ENCODE data around the gene HIVEP2. TPM values are rescaled to one million over a fixed set of nuclear protein-coding genes. Genes with fewer than 3 reads are reported as not detected.

HIVEP2 gene
- total and polyA plus RNA-seq, 2 donors (not counting 3 experiments of a cell fraction or from before 2014, with no cell fraction given): 1.3 to 4.7 TPM

DNA sequence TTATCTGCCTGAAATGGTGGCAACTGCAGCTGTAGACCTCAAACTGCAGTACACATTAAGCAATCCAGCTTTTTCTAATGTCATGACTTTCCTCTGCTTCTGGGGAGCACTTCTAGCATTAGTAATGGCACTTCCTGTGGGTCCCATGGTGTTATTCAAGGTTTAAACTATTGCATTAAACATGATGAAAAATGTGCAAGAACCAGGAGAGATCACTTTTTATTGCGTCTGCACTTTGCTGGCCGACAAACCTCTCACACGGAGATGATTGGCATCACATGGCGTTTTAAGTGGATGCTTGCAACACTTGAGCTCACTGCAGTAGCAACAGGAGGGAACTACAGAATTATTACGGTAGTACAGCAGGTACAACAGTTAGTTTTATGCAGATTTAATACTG, 148.4 kb downstream of the HIVEP2 start:
- Histone ChIP-seq H3K27ac (ENCODE audit: insufficient read depth, low read depth, low read length) (no peak overlapping the region), H3K9me3 (replicated peaks; ENCODE audit: control insufficient read depth, insufficient read depth, low read length) (no peaks in the 10 kb centered on the region), H3K79me2 (ENCODE audit: control insufficient read depth, insufficient read depth, low read length) (no peaks in the 10 kb centered on the region), H2AFZ (ENCODE audit: low read depth, low read length) (no peak overlapping the region), H3K4me2 (ENCODE audit: insufficient read depth, low read length) (no peak overlapping the region), H4K20me1 (replicated peaks; ENCODE audit: control insufficient read depth, extremely low read depth, insufficient read depth, low read length) (no peaks in the 10 kb centered on the region), H3K4me1 (ENCODE audit: control insufficient read depth, extremely low read depth, insufficient read depth, low read length) (no peaks in the 10 kb centered on the region), H3K27me3 (ENCODE audit: control insufficient read depth in 2 of 2, insufficient read depth in 2 of 2, low read length in 2 of 2) (no peaks in the 10 kb centered on the region), H3K9me1 (replicated peaks; ENCODE audit: control insufficient read depth, extremely low read depth, insufficient read depth, low read length) (no peaks in the 10 kb centered on the region), H3K4me3 (replicated peaks in 1 of 3; ENCODE audit: insufficient read depth in 1 of 3, low read depth in 1 of 3, low read length in 3 of 3) (no peak overlapping the region), H3K36me3 (ENCODE audit: control insufficient read depth in 2 of 2, extremely low read depth in 1 of 2, insufficient read depth in 2 of 2, low read length in 2 of 2) (no peaks in the 10 kb centered on the region), H3K9ac (replicated peaks; ENCODE audit: extremely low read depth, insufficient read depth, low read length) (no peak overlapping the region)
- BruUV-seq (replicated peaks): no TSS peak
- TF ChIP-seq POLR2A (IDR thresholded peaks at IDR 0.05; ENCODE audit: low read depth, low read length) (no peak), GATA2 (IDR thresholded peaks at IDR 0.05; ENCODE audit: insufficient read depth, insufficient read length, low read depth, low read length) (no peak), MYC (IDR thresholded peaks at IDR 0.05; ENCODE audit: low read depth, low read length) (no peak), POLR2AphosphoS5 (IDR thresholded peaks at IDR 0.05; ENCODE audit: insufficient read depth, low read depth, low read length) (no peak), EZH2 (IDR thresholded peaks at IDR 0.05; ENCODE audit: borderline replicate concordance, low read depth, low read length, severe bottlenecking) (no peak), JUN (IDR thresholded peaks at IDR 0.05; ENCODE audit: borderline replicate concordance, insufficient read depth, insufficient read length, low read depth) (no peak), MAX (IDR thresholded peaks at IDR 0.05; ENCODE audit: insufficient read depth, insufficient read length) (no peak), FOS (IDR thresholded peaks at IDR 0.05; ENCODE audit: borderline replicate concordance, insufficient read depth, low read length) (no peak)
- TF ChIP-seq, protein P1, sequence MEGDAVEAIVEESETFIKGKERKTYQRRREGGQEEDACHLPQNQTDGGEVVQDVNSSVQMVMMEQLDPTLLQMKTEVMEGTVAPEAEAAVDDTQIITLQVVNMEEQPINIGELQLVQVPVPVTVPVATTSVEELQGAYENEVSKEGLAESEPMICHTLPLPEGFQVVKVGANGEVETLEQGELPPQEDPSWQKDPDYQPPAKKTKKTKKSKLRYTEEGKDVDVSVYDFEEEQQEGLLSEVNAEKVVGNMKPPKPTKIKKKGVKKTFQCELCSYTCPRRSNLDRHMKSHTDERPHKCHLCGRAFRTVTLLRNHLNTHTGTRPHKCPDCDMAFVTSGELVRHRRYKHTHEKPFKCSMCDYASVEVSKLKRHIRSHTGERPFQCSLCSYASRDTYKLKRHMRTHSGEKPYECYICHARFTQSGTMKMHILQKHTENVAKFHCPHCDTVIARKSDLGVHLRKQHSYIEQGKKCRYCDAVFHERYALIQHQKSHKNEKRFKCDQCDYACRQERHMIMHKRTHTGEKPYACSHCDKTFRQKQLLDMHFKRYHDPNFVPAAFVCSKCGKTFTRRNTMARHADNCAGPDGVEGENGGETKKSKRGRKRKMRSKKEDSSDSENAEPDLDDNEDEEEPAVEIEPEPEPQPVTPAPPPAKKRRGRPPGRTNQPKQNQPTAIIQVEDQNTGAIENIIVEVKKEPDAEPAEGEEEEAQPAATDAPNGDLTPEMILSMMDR (IDR thresholded peaks at IDR 0.05; ENCODE audit: extremely low read depth in 1 of 2, insufficient read depth in 1 of 2, low read depth in 1 of 2, low read length in 2 of 2): no peak
- ChIA-PET CTCF (interaction anchor here (0.9 kb wide), 1 partner anchor 10 kb away, joined by 3 read pairs; no protein-coding TSS in a partner anchor), POLR2A (no interaction called here)
- dilution Hi-C loops (cut with MboI; ENCODE audit: extremely low pct_ligation_motif_present, low sequenced_read_pairs) (no loop called here), intact Hi-C loops (cut with micrococcal nuclease) (no loop called here)
- DNase-seq (ENCODE audit: low read depth, low spot score) (no peak), FAIRE-seq (no peak)
